Dedifferentiated amniotic fluid mesenchymal stem cell (primary cell): Measurements from ENCODE around the gene STON1.
A peak's percentile ranks its signal among the peaks of the same experiment; 100 is the strongest.
"Not testable (repeated sequence)": the region's sequence is repeated elsewhere in the genome, so short reads cannot be mapped to it uniquely, and the experiment has no call there.

Experiments
- DNase-seq: peaks from one replicate; pipeline ENCODE4 v3.0.0-alpha.2; 2016; ENCODE audit errors: extremely low spot score

Gene STON1

DNA sequence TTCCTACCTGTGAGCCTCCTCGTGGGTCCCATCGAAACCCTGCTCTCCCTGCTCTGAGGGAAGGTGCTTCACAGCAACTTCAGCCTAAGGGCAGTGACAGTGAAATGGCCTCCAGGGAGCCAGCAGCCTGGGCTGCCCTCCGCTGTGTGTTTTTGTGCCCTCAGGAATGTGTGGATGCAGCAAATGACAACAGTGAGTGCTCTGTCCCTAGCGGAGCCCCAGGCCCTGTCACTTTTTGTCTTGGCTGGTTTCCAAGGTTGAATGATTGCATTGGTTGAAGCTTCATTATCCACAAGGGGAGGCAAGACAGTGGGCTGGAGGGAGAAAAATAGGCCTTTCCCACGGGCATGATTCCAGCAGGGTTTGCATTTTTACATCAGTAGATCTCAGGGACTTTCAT, 42.9 kb downstream of the STON1 start:
- DNase-seq: no peak

DNA sequence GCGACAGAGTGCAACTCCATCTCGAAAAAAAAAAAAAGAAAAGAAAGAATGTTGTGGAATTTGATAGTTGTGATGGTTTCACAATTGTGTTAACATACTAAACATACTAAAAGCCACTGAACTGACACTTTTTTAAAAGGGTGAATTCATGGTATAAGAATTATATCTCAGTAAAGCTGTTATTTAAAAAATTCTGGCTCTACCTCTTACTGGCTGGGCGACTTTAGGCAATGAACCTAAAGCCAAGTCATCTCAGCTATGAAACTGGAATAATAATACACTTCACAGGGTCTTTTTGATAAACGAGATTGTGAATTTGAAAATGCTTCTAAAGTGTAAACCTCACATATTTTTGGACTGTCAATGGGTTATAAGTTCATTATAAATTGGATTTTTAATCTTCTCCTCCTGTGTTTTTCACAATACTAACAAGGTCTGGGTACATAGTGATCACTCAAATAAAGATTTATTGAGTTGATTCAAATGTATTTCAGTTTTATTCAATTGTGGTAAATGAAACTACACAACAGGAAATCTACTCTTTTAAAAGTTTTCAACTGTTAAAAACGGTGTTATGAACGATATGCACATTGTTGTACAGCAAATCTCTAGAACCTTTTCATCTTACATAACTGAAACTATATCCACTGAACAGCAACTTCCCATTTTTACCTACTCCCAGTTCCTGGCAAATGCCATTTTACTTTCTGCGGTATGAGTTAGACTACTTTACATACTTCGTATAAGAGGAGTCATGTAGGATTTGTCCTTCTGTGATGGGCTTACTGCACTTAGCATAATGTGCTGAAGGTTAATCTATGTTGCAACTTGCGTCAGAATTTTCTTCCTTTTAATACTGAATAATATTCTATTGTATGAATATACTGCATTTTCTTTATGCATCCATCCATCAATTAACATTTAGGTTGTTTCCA, 44.7 kb downstream of the STON1 start:
- no peak for DNase-seq

DNA sequence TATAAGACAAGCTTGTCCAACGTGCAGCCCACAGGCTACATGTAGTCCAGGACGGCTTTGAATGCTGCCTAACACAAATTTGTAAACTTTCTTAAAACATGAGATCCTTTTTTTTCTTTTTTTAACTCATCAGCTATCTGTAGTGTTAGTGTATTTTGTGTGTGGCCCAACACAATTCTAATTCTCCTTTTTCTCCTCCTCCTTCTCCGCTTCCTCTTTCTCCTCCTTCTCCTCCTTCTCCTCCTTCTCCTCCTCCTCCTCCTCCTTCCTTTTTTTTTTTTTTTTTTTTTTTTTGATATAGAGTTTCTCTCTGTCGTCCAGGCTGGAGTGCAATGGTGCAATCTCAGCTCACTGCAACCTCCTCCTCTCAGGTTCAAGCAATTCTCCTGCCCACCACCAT, 48.4 kb downstream of the STON1 start:
- DNase-seq: no peak

DNA sequence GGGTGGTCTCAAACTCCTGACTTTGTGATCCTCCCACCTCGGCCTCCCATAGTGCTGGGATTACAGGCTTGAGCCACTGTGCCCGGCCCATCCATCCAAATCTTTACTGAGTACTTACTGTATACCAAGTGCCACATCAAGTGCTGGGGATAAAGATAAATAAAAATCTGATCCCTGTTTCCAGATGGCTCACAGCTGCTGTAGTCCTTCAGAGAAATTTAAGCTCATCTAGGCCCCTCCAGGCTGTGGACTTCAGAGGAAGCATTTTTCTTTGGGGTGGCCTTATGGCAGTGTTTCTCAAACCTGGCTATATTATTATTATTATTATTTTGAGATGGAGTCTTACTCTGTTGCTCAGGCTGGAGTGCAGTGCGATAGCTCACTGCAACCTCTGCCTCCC, 54.0 kb downstream of the STON1 start:
- no peak for DNase-seq

DNA sequence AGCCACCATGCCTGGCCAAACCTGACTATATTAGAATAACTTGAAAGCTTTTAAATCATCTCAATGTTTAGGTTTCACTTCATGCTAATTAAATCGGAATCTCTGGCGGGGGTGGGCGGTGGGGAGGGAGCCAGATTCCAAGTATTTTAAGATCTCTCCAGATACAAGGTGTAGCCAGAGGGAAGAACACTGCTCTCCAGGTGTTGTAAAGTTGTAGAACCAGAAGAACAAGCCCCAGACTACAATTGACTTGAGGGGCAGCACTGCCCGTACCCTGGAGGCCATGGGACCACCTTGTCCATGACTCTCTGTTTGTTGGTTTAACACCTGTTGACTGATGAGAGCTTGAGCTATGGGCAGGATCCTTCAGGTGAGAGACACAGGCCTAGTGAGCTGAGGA, 54.6 kb downstream of the STON1 start:
- no peak for DNase-seq

DNA sequence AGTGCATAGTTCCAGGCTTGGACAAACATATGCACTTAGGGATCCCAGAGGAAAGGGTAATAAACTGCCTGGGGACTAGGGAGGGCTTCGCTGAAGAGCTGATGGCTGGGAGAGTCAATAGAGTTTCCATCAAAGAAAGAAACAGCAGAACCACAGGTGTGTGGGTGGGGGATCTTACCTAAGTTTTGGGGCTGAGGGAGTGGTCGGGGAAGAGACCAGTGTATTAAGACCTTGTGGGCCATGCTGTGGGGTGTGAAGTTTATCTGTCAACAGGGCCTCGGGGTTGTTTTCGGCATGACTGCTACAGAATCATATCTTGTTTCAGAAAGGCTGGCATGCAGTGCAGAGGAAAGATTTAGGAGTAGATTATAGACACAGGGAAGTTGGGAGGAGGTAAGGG, 56.5 kb downstream of the STON1 start:
- DNase-seq: no peak

DNA sequence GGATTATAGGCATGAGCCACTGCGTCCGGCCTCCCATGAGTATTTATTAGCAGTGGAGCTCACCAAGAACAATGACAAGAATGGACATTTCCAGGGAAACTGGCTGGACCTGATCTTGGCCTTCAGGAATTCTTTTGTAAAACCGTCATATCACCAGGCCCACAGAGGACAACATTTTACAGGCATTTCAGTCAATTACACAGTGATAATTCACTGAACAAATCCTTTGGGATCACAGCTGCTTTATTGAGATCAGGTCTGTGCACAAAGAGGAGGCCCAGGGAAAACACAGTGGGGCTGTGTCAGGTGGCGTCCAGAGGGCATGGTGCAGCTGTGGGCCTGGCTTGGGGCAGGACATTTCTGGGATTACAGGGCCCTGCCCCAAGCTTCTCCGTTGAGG, 57.6 kb downstream of the STON1 start:
- DNase-seq: no peak

DNA sequence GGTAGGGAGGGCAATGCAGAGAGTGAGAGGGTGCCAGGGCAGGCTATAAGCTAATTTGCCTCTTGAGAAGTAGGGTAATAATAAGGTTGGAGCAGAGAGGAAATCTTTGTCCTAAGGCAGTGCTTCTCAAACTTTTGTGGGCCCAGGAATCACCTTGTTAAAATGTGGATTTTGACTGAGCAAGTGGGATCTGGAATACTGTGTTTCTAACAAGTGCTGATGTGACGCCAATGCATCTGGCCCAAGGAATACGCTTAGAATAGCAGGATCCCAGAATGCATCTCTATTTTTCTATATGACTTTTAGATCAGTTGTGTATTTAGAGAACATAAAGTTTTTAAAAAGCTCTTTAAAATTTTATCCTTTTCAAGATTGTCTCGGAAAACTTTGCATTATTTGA, 58.0 kb downstream of the STON1 start:
- DNase-seq: no peak

DNA sequence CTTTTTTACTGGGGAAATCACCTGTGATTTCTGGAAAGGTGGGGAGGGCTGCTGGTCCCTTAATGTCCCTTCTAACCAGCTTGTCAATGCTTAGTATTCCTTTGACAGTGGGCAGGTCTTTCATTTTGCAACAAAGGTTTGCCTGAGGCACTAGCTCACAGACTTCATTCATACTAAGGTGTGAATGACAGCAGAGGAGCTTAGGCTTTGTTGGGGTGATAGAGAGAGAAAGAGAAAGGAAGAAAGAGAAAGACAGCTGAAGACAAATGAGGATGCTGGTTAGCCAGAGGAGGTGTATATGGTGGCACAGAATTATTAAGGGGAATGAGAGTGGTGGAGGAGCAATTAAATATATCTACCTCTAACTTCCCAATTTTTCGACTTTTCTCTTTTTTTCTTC, 58.8 kb downstream of the STON1 start:
- DNase-seq: no peak

DNA sequence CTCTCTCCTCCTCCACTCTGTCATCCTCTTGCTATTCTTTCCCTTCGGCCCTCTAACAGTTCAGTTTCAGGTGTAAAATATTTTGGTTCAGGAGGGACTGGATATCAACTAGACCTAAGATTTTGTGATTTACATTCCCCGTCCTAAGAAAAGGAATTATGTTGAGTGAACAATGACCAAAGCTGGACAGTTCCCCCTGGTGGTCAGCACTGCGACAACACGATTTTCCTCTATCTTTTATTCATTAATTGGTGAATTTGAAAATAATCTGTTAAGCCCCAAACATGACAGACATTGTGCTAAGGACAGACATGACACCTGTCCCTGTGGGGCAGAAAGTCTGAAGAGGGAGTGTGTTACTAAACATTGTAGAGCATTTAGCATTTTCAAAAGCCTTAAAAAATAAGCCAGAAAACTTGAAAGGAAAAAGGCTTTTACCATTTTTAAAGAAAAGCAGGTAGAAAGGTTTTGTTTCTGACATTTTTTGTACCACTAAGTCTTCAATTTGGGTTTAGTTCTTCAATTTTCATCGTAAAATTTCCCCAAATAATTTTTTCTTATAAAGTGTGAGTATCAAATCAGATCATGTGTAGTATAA, 59.3 kb downstream of the STON1 start:
- peak; percentile 65 for DNase-seq

DNA sequence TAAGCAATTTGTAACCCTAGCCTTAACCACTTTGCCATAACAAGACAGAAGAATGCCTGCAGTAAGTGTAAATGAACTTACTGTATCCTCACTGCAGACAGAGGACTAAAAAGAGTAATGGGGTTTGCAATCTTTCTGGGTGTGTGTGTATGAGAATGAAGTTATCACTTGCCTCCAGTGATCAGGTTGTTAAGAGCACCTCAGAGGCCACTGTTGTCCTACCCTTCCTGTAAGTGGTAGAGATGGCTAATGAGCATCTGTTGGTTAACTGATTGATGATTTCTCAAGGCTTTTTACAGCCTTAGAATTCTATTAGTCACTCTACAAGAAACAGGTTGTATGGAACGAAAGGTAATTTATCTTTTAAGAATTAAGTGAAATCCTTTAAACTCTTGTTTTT, 60.1 kb downstream of the STON1 start:
- no peak for DNase-seq

DNA sequence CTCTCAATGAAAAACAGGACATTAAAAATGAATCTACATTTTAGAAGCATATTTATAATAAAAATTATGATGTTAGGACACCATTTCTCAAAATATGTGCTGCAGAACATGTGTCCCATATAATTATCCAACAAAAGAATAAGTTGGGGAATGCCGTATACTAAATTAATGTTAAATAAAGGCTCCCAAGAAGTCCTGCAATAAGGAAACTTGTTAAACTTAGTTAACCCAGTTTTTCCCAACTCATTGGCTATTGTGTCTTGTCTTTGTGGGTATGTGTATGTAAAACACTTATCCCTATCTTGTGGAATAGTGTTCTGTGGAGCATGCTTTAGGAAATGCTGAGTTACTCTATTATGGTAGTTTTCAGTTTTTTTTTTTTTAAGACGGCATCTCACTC, 62.1 kb downstream of the STON1 start:
- no peak for DNase-seq

DNA sequence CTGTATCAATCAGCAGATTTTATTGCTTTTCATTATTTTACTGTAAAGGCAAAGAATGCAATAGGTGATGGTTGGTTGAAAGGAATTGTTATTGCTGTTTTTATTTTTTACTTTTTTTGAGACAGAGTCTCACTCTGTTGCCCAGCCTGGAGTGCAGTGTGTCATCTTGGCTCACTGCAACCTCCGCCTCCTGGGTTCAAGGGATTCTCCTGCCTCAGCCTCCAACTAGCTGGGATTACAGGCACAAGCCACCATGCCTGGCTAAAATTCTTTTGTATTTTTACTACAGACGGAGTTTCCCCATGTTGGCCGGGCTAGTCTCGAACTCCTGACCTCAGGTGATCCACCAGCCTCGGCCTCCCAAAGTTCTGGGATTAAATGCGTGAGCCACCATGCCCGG, 66.8 kb downstream of the STON1 start:
- DNase-seq: not testable (repeated sequence)

DNA sequence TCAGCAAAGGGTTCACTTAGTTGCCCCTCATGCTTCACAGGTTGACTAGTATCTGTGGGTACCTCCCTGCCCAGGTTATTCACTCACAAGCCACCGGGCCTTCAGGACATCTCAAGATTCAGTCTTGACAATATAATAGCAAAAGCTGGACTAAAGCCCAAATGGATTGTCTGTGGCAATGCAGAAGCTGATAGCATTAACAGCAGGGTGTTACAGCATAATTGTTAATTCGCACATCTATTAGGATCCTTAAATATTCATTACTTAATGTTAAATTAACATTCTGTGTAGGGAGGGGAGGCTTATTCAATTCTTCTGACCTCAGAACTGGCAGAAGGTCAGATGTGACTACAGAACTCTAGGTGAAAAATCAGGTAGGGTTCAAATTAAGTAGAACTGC, 67.5 kb downstream of the STON1 start:
- no peak for DNase-seq

DNA sequence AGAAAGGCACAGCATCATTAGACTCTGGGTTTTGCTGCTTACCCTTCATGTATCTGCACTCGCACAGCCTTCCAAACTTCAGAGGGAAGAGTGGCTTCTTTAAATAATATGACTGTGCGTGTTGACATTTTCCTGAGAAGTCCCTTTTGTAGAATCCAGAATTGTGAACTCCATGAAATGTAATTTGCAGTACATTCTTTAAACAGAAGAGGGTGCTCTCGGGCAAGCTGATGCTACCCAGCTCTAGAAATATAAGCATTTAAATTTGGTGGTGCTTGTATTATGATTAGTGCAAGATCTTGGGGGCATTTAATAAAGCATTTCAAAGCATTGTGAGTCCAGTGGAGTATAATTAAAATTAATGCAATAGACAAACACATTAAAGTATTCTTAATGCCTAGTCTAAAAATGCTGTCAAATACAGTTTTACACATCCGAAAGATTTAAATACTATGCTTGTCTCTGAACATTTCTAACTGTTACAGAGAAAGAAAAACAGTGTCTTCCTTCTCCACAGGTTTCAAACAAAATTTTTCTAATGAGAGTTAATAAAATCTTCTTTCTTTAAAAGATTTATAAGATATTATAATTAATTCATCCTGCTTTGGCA, 70.4 kb downstream of the STON1 start:
- peak; percentile 41 for DNase-seq

DNA sequence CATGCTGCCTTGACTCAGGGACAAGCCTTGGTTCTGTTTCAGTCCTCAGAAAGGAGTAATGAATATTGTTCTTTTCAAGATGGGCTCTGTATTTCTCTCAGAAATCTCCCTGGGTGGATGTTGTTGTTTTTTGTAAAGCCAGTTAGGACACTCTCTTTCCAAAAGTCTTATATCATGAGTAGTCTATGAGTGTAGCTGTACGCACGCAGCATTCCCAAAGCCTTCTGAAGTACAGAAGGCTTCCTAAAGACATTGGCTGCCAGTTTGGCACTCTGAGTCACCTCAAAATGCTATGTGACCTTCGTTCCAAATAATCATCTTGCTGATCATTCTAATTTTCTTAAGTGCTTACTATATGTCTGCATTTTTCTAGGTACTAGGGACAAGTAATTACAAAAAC, 71.0 kb downstream of the STON1 start:
- peak; percentile 28 for DNase-seq

DNA sequence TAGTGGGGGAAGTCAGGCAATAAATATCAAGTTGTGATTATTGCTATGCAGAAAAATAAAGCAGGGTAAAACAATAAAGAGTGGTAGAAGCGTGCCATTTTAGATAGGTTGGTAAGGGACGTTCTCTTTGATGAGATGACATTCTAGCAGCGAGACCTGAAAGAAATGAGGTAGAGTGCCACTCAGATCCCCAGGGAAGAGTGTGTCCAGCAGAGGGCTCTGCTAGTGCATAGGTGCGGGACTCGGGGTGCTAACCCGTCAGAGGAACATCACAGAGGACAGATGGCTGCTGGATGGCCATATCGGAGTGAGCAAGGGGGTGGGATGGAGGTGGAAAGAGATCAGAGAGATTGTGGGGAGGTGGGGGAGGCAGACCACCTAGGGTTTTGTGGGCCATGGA, 71.4 kb downstream of the STON1 start:
- DNase-seq: no peak

DNA sequence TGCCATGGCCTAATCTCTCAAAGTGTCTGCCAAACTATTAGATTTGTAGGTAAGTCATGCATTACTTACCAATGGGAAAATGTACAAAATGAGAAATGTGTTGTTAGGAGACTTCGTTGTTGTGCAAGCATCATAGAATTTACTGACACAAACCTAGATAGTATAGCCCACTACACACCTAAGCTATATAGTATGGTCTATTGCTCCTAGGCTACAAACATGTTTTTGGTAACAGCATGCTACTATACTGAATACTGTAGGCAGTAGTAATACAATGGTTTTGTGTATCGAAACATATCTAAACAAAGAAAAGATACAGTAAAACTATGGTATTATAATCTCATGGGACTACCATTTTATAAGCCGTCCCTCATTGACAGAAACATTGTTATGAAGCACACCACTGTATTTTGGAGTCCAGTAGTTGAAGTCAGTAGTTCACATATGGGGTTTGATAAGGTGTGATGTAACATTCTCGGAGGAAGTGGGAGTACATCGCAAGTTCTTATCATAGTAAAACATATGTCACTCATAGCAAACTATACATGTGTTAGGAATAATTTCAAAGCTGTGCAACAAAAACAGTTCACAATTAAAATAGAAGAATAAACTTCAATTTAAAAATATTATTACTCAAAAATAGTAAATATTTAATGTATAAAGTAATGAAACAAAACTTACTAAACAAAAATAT, 75.7 kb downstream of the STON1 start:
- no peak for DNase-seq

DNA sequence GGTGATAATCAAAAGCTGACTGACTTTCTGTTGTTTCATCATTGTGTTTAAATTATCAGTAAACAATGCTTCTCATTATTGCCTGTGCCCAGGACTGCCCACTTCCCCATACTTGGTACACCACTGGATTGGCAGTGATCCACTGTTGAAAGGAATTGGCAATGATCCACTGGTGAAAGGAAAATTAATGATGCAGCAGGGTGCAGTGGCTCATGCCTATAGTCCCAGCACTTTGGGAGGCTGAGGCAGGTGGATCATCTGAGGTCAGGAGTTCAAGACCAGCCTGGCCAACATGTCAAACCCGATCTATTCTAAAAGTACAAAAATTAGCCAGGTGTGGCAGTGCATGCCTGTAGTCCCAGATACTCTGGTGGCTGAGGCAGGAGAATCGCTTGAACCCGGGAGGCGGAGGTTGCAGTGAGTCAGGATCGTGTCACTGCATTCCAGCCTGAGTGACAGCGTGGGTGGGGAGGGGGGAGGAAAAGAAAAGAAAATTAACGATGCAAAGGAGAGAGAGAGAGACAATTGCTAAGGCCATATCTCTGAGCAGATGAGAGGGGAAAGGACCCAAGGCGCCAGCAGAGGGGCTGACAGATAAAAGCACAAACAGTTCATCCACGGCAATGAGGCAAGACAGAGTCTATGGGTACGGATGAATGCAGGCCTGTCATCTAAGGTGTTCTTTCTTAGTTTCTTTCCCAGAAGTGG, 77.5 kb downstream of the STON1 start:
- no peak for DNase-seq

DNA sequence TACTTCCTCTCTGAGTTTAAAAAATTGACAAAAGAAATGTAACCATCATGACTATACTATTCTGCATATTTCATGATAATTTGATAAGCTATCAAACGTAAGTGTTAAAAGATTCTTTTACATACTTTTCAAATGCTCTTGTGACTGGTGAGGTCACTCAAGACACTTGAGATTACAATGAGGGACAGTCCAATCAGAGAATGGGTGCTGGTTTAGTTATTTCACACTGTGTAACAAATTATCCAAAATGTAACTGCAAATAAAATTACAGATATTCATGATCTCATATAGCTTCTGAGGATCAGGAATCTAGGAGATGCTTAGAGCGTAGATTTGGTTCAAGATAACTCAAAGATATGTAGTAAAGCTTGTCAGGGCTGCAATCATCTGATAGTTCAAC, 83.3 kb downstream of the STON1 start:
- DNase-seq: no peak

DNA sequence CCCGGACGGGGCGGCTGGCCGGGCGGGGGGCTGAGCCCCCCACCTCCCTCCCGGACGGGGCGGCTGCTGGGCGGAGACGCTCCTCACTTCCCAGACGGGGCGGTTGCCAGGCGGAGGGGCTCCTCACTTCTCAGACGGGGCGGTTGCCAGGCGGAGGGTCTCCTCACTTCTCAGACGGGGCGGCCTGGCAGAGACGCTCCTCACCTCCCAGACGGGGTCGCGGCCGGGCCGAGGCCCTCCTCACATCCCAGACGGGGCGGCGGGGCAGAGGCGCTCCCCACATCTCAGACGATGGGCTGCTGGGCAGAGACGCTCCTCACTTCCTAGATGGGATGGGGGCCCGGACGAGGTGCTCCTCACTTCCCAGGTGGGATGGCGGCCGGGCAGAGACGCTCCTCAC, 84.6 kb downstream of the STON1 start:
- not testable (repeated sequence) for DNase-seq

DNA sequence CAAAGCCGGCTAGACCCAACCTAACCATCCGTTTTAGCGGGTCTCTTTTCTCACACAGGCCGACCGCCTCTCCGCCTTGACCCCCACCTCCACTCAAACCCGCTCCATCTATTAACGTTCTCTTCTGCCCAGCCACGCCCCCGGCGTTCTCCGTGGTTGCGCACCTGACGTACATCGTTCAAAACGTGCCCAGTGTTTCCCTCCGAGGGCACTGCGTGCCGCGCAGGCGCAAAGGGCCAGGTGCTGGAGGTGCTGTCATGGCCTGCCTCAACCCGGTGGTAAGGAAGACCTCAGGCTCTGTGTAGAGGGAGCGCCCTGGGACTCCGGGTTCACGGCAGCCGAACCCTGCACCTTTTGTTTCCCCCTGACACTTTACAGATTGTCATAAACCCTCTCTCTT, 87.7 kb downstream of the STON1 start, which contains the start of gene GTF2A1L:
GTF2A1L (plus strand) TSS at position 239 of the 400 bp plus-strand sequence; CDS start at position 258, 19 bp downstream.
- no peak for DNase-seq
